HCT116 (cell line): ENCODE measurements around the gene ACACA. TPM values are rescaled to one million over a fixed set of nuclear protein-coding genes. Genes with fewer than 3 reads are reported as not detected.

Source experiments
- ATAC-seq: fragments of 200-7000 bp; cut with Tn5 transposase; 2 replicates; pipeline ENCODE4 v1.9.1; 2020; ENCODE audit warnings: mild to moderate bottlenecking, moderate library complexity
- BruUV-seq: library from RNA; stranded (reverse); fragments of 400-500 nt; replicated peaks from 2 replicates; lab custom pipeline; 2021; lab: Mats Ljungman, UMichigan
- CTCF ChIA-PET: fragments of 300-600 bp; sonication (Branson Sonifier 250); formaldehyde crosslinking; loops from one replicate; lab custom pipeline; 2021; ENCODE audit warnings: antibody characterized with exemption; lab: Charles Lee
- POLR2A ChIA-PET: fragments of 300-600, 350-600 bp; sonication (Branson Sonifier 250); formaldehyde crosslinking; loops from one replicate; lab custom pipeline; 2021; ENCODE audit warnings: antibody characterized with exemption; lab: Charles Lee
- RAD21 ChIA-PET, 2 experiments: fragments of 300-600 bp; sonication (Branson Sonifier 250); formaldehyde crosslinking; loops; one replicate each; lab custom pipeline; 2023; ENCODE audit warnings: low total read pairs in 2 of 2; ENCODE audit not compliant: uncharacterized antibody in 2 of 2, unreplicated experiment in 2 of 2, low non-redundant PET in 1 of 2; lab: Charles Lee
- DNase-seq: peaks from one replicate; pipeline ENCODE4 v3.0.0-alpha.2; 2010; ENCODE audit warnings: low read depth, low spot score
- H2AFZ ChIP-seq: fragments of 200-600 bp; shearing (Covaris generic), sonication (generic); 2 replicates; pipeline ENCODE4 v1.6.1; 2017; ENCODE audit warnings: low read depth, mixed run types, mixed read lengths, antibody characterized with exemption, low read length; ENCODE audit not compliant: poor library complexity, severe bottlenecking
- H3K27ac ChIP-seq: 2 replicates; pipeline ENCODE4 v1.5.1; 2012; ENCODE audit warnings: low read depth, low read length
- H3K27me3 ChIP-seq: fragments of 200-600 bp; sonication (generic); 2 replicates; pipeline ENCODE4 v1.6.1; 2016; ENCODE audit warnings: mixed run types, low read length, mixed read lengths; ENCODE audit not compliant: insufficient read depth
- H3K36me3 ChIP-seq, 2 experiments: fragments of 200-500 bp in 1 of 2; fragments of 200-600 bp in 1 of 2; sonication (Bioruptor generic) in 1 of 2; sonication (generic) in 1 of 2; 2 replicates each; pipeline versions ENCODE4 v1.5.1 to v1.6.1; 2014 to 2016; ENCODE audit warnings: low read length in 2 of 2, inconsistent platforms in 1 of 2, mixed read lengths in 1 of 2, mixed run types in 1 of 2; ENCODE audit not compliant: insufficient read depth in 2 of 2, control insufficient read depth in 1 of 2
- H3K4me1 ChIP-seq, 2 experiments: fragments of 200-600 bp in 1 of 2; sonication (generic) in 1 of 2; 2 replicates each; pipeline versions ENCODE4 v1.5.1 to v1.6.1; 2012 to 2017; ENCODE audit warnings: low read length in 2 of 2, inconsistent platforms in 1 of 2, mild to moderate bottlenecking in 1 of 2, mixed read lengths in 1 of 2, mixed run types in 1 of 2, moderate library complexity in 1 of 2; ENCODE audit not compliant: insufficient read depth in 2 of 2, control insufficient read depth in 1 of 2
- H3K4me2 ChIP-seq: fragments of 200-600 bp; sonication (generic); 2 replicates; pipeline ENCODE4 v1.6.1; 2017; ENCODE audit warnings: mixed run types, low read length, mixed read lengths
- H3K4me3 ChIP-seq, 2 experiments: fragments of 200-600 bp in 1 of 2; sonication (generic) in 1 of 2; replicated peaks in 1 of 2; 2 replicates each; pipeline ENCODE4 v1.5.1; 2011 to 2016; ENCODE audit warnings: low read length in 2 of 2, control low read depth in 1 of 2, low read depth in 1 of 2, mild to moderate bottlenecking in 1 of 2, mixed read lengths in 1 of 2, mixed run types in 1 of 2
- H3K79me2 ChIP-seq: fragments of 200-600 bp; sonication (generic); 2 replicates; pipeline ENCODE4 v1.6.1; 2017; ENCODE audit warnings: mild to moderate bottlenecking, mixed run types, low read length, moderate library complexity, mixed read lengths; ENCODE audit not compliant: insufficient read depth
- H3K9ac ChIP-seq: fragments of 200-600 bp; sonication (generic); 2 replicates; pipeline ENCODE4 v1.6.1; 2016; ENCODE audit warnings: low read length, mixed read lengths
- H3K9me2 ChIP-seq: fragments of 200-600 bp; sonication (generic), shearing (Covaris generic); 2 replicates; pipeline ENCODE4 v1.6.1; 2017; ENCODE audit warnings: mixed run types, mild to moderate bottlenecking, moderate library complexity; ENCODE audit not compliant: insufficient read depth
- H3K9me3 ChIP-seq, 2 experiments: fragments of 200-500 bp in 1 of 2; fragments of 200-600 bp in 1 of 2; sonication (Bioruptor generic) in 1 of 2; sonication (generic) in 1 of 2; 2 replicates each; pipeline ENCODE4 v1.6.1; 2014 to 2017; ENCODE audit warnings: low read length in 2 of 2, mixed read lengths in 2 of 2, inconsistent platforms in 1 of 2, low read depth in 1 of 2, mild to moderate bottlenecking in 1 of 2, mixed run types in 1 of 2, moderate library complexity in 1 of 2; ENCODE audit not compliant: control insufficient read depth in 1 of 2, insufficient read depth in 1 of 2
- H4K20me1 ChIP-seq: fragments of 200-600 bp; sonication (generic), shearing (Covaris generic); 2 replicates; pipeline ENCODE4 v1.6.1; 2017; ENCODE audit warnings: mixed run types, mild to moderate bottlenecking, moderate library complexity; ENCODE audit not compliant: insufficient read depth
- CBX3 ChIP-seq: IDR thresholded peaks from 2 replicates; pipeline ENCODE4 v1.6.1; 2012; ENCODE audit warnings: low read depth
- CEBPB ChIP-seq: IDR thresholded peaks from 2 replicates; pipeline ENCODE4 v1.6.1; 2012; ENCODE audit warnings: low read depth
- EZH2 ChIP-seq: fragments of 200-600 bp; sonication (generic); IDR thresholded peaks from 2 replicates; pipeline ENCODE4 v1.6.1; 2017; ENCODE audit warnings: antibody characterized with exemption, mixed run types
- MAX ChIP-seq: IDR thresholded peaks from 2 replicates; pipeline ENCODE4 v1.6.1; 2012
- POLR2A ChIP-seq: IDR thresholded peaks from 2 replicates; pipeline ENCODE4 v1.7.0; 2011; ENCODE audit warnings: borderline replicate concordance; ENCODE audit not compliant: insufficient read depth, insufficient read length; ENCODE audit errors: extremely low read depth
- RAD21 ChIP-seq: IDR thresholded peaks from 2 replicates; pipeline ENCODE4 v1.6.1; 2012; ENCODE audit warnings: low read depth, mild to moderate bottlenecking
- SIN3A ChIP-seq: IDR thresholded peaks from 2 replicates; pipeline ENCODE4 v1.6.1; 2012; ENCODE audit warnings: low read depth
- SP1 ChIP-seq: IDR thresholded peaks from 2 replicates; pipeline ENCODE4 v1.6.1; 2012; ENCODE audit warnings: low read depth
- TCF7L2 ChIP-seq: IDR thresholded peaks from 2 replicates; pipeline ENCODE4 v1.7.0; 2011; ENCODE audit warnings: borderline replicate concordance, inconsistent platforms; ENCODE audit not compliant: insufficient read depth, insufficient read length; ENCODE audit errors: extremely low read depth
- ZBTB33 ChIP-seq: IDR thresholded peaks from 2 replicates; pipeline ENCODE4 v1.6.1; 2011; ENCODE audit warnings: mild to moderate bottlenecking, low read length, moderate library complexity; ENCODE audit not compliant: insufficient replicate concordance; ENCODE audit errors: extremely low read depth
- ZFX ChIP-seq: fragments of 450-650 bp; IDR thresholded peaks from 2 replicates; pipeline ENCODE4 v1.6.1; 2017
- intact Hi-C: fragments of 100-400 bp; cut with micrococcal nuclease; formaldehyde crosslinking; loops from 2 replicates; pipeline ENCODE4 v1.10.0; 2022
- total RNA-seq: library from RNA; stranded (reverse); gene quantifications from one replicate; pipeline ENCODE4 v1.2.1, GENCODE V29; 2021; ENCODE audit not compliant: unreplicated experiment

Gene ACACA
- total RNA-seq, 1 experiment from 2014 or later: 161 TPM

GRCh38 chr17:37206299-37206698, 200.3 kb downstream of the ACACA start:
- no peaks in the 10 kb centered on the region for H4K20me1 ChIP-seq
- DNase-seq: no peak
- no TSS peak for BruUV-seq
- H3K27me3 ChIP-seq: no peaks in the 10 kb centered on the region
- CTCF ChIA-PET: interaction anchor here (1.2 kb wide), 1 partner anchor 17 kb away, joined by 3 read pairs; no protein-coding TSS in a partner anchor
- H3K4me3 ChIP-seq: no peak overlapping the region
- H3K79me2 ChIP-seq: no peaks in the 10 kb centered on the region
- H3K36me3 ChIP-seq: peaks cover 27 to 34% of the 10 kb centered on the region in 2 experiments; a peak in 3 of 4 replicates
- H3K9me3 ChIP-seq: no peaks in the 10 kb centered on the region
- no peak overlapping the region for H3K4me2 ChIP-seq
- H2AFZ ChIP-seq: no peak overlapping the region
- TF ChIP-seq EZH2 (no peak), POLR2A (no peak), ZFX (no peak), SP1 (no peak), RAD21 (no peak), CBX3 (no peak), MAX (no peak), ZBTB33 (no peak), CEBPB (no peak), TCF7L2 (no peak), SIN3A (no peak)
- RAD21 ChIA-PET: no interaction called here
- no peaks in the 10 kb centered on the region for H3K4me1 ChIP-seq
- no peak for ATAC-seq
- POLR2A ChIA-PET: no interaction called here
- intact Hi-C loops: no loop called here
- H3K27ac ChIP-seq: no peak overlapping the region
- H3K9ac ChIP-seq: no peak overlapping the region
- H3K9me2 ChIP-seq: no peaks in the 10 kb centered on the region
